HepG2 (cell line): ENCODE results near the gene RHOBTB3. TPM values are rescaled to one million over a fixed set of nuclear protein-coding genes. Genes with fewer than 3 reads are reported as not detected.
"Not testable (repeated sequence)": the region's sequence is repeated elsewhere in the genome, so short reads cannot be mapped to it uniquely, and the experiment has no call there.

Experiments used
- ATAC-seq: fragments of 200-7000 bp; cut with Tn5 transposase; 3 replicates; pipeline ENCODE4 v1.9.1; 2020; ENCODE audit warnings: mild to moderate bottlenecking, moderate library complexity
- BruUV-seq: library from RNA; stranded (reverse); fragments of 400-500 nt; replicated peaks from 2 replicates; lab custom pipeline; 2021; lab: Mats Ljungman, UMichigan
- CTCF ChIA-PET: fragments of 300-600 bp; formaldehyde crosslinking; extraction: SDS; loops from one replicate; lab custom pipeline; 2021; ENCODE audit warnings: low total read pairs, inconsistent platforms, low intra/inter-chr PET ratio; lab: Yijun Ruan, JAX
- POLR2A ChIA-PET: fragments of 350-600 bp; sonication (Branson Sonifier 250); formaldehyde crosslinking; loops from one replicate; lab custom pipeline; 2020; ENCODE audit warnings: antibody characterized with exemption, inconsistent platforms; lab: Yijun Ruan, JAX
- DNase-seq: peaks from one replicate; pipeline ENCODE4 v3.0.0-alpha.2; 2015; ENCODE audit warnings: low spot score
- FAIRE-seq: peaks from 3 replicates; lab custom pipeline; 2011; peaks lifted over from hg19 to GRCh38; lab: Jason Lieb, UNC
- H2AFZ ChIP-seq: one replicate; pipeline ENCODE4 v1.6.1; 2011; ENCODE audit warnings: low read length, inconsistent platforms
- H3K27ac ChIP-seq: fragments of 300-600 bp; 3 replicates; pipeline ENCODE4 v1.8.0; 2011; ENCODE audit warnings: mixed run types, mild to moderate bottlenecking, mixed read lengths, low read length, inconsistent platforms; ENCODE audit not compliant: insufficient read depth; ENCODE audit errors: extremely low read length
- H3K27me3 ChIP-seq, 2 experiments: fragments of 200-600 bp in 1 of 2; 2 replicates in 1 of 2; 3 replicates in 1 of 2; pipeline versions ENCODE4 v1.6.0 to v1.8.0; 2011; ENCODE audit warnings: low read length in 2 of 2, mild to moderate bottlenecking in 2 of 2, moderate library complexity in 2 of 2, inconsistent platforms in 1 of 2; ENCODE audit not compliant: insufficient read depth in 2 of 2, control insufficient read depth in 1 of 2
- H3K36me3 ChIP-seq, 2 experiments: fragments of 200-600 bp in 1 of 2; replicated peaks in 1 of 2; 2 replicates in 1 of 2; 3 replicates in 1 of 2; pipeline versions ENCODE4 v1.5.1 to v1.8.0; 2011; ENCODE audit warnings: low read length in 2 of 2, inconsistent platforms in 1 of 2; ENCODE audit not compliant: insufficient read depth in 2 of 2, control insufficient read depth in 1 of 2
- H3K4me1 ChIP-seq: 2 replicates; pipeline ENCODE4 v1.5.1; 2012; ENCODE audit warnings: low read length, inconsistent platforms; ENCODE audit not compliant: insufficient read depth
- H3K4me2 ChIP-seq: 2 replicates; pipeline ENCODE4 v1.6.0; 2011; ENCODE audit warnings: low read depth, low read length, inconsistent platforms
- H3K4me3 ChIP-seq, 3 experiments: fragments of 200-600 bp in 1 of 3; sonication (generic), shearing (Covaris generic) in 1 of 3; replicated peaks in 1 of 3; 2 replicates each; pipeline ENCODE4 v1.5.1; 2011 to 2016; ENCODE audit warnings: low read length in 3 of 3, inconsistent platforms in 2 of 3, low read depth in 2 of 3, mild to moderate bottlenecking in 2 of 3, control low read depth in 1 of 3, mixed read lengths in 1 of 3; ENCODE audit not compliant: insufficient read depth in 1 of 3
- H3K79me2 ChIP-seq: one replicate; pipeline ENCODE4 v1.6.1; 2011; ENCODE audit warnings: low read length, inconsistent platforms; ENCODE audit not compliant: insufficient read depth
- H3K9ac ChIP-seq: 2 replicates; pipeline ENCODE4 v1.6.0; 2011; ENCODE audit warnings: mild to moderate bottlenecking, low read depth, low read length, inconsistent platforms; ENCODE audit not compliant: insufficient read depth
- H3K9me3 ChIP-seq: 2 replicates; pipeline ENCODE4 v1.5.1; 2012; ENCODE audit warnings: mild to moderate bottlenecking, low read length
- H4K20me1 ChIP-seq: 2 replicates; pipeline ENCODE4 v1.6.0; 2011; ENCODE audit warnings: inconsistent platforms, mild to moderate bottlenecking, low read length, moderate library complexity; ENCODE audit not compliant: insufficient read depth
- AGO2 ChIP-seq: fragments of 200-400 bp; formaldehyde crosslinking; optimal IDR thresholded peaks from 2 replicates; pipeline ENCODE3; 2017; ENCODE audit warnings: mild to moderate bottlenecking, low read depth, low read length, moderate library complexity
- HOXD1 ChIP-seq: sonication (generic); formaldehyde crosslinking; IDR thresholded peaks from 2 replicates; pipeline ENCODE4 v1.5.0; 2020; ENCODE audit warnings: missing genetic modification reagents
- JUNB ChIP-seq: sonication (generic); formaldehyde crosslinking; IDR thresholded peaks from 2 replicates; pipeline ENCODE4 v1.8.0; 2022; ENCODE audit warnings: missing genetic modification reagents, mild to moderate bottlenecking, borderline replicate concordance
- KMT2A ChIP-seq: sonication (generic); formaldehyde crosslinking; IDR thresholded peaks from 2 replicates; pipeline ENCODE4 v1.4.0; 2020; ENCODE audit warnings: missing genetic modification reagents
- PRDM15 ChIP-seq: sonication (generic); formaldehyde crosslinking; IDR thresholded peaks from 2 replicates; pipeline ENCODE4 v1.4.0; 2020; ENCODE audit warnings: missing genetic modification reagents
- RFX1 ChIP-seq: fragments of 450-650 bp; IDR thresholded peaks from 2 replicates; pipeline ENCODE4 v1.6.1; 2017
- SAP130 ChIP-seq: IDR thresholded peaks from 2 replicates; pipeline ENCODE4 v1.6.1; 2016; ENCODE audit warnings: low read depth
- TARDBP ChIP-seq: sonication (generic); formaldehyde crosslinking; IDR thresholded peaks from 2 replicates; pipeline ENCODE4 v1.8.0; 2022; ENCODE audit warnings: mild to moderate bottlenecking, missing genetic modification reagents
- TOPORS ChIP-seq: sonication (generic); formaldehyde crosslinking; IDR thresholded peaks from 2 replicates; pipeline ENCODE4 v1.8.0; 2023; ENCODE audit warnings: mild to moderate bottlenecking, missing genetic modification reagents
- ZBTB7A ChIP-seq: sonication (generic); formaldehyde crosslinking; IDR thresholded peaks from 2 replicates; pipeline ENCODE4 v1.8.0; 2022; ENCODE audit warnings: mild to moderate bottlenecking, missing genetic modification reagents
- ZNF460 ChIP-seq: sonication (generic); formaldehyde crosslinking; IDR thresholded peaks from 2 replicates; pipeline ENCODE4 v1.5.1; 2020; ENCODE audit warnings: missing genetic modification reagents, mild to moderate bottlenecking, borderline replicate concordance
- ZNF468 ChIP-seq: sonication (generic); formaldehyde crosslinking; IDR thresholded peaks from 2 replicates; pipeline ENCODE4 v1.8.0; 2022; ENCODE audit warnings: mild to moderate bottlenecking, moderate library complexity, missing genetic modification reagents
- ZNF788 ChIP-seq: sonication (generic); formaldehyde crosslinking; IDR thresholded peaks from 2 replicates; pipeline ENCODE4 v1.5.0; 2020; ENCODE audit warnings: mild to moderate bottlenecking, missing genetic modification reagents, borderline replicate concordance
- WGBS: methylation state at CpG from one replicate; pipeline ENCODE4 v1.1.6; 2017; ENCODE audit warnings: low lambda C conversion rate; 5-methylcytosine and 5-hydroxymethylcytosine counted together
- in situ Hi-C: cut with HindIII; loops from 2 replicates; pipeline ENCODE4 v1.10.0; 2017; ENCODE audit warnings: low pct_unique_long_range_greater_than_20kb; ENCODE audit not compliant: extremely low pct_ligation_motif_present
- intact Hi-C: fragments of 100-400 bp; cut with micrococcal nuclease; formaldehyde crosslinking; loops from one replicate; pipeline ENCODE4 v1.10.0; 2022; ENCODE audit not compliant: unreplicated experiment
- polyA plus RNA-seq, 8 experiments: library from polyadenylated mRNA; depleted of rRNA in 3 of 8; stranded (reverse) in 7 of 8; unstranded in 1 of 8; fragments of >200 nt; fragmentation: Illumina TruSeq in 4 of 8; extraction: Trizol in 4 of 8; gene quantifications; 2 replicates each; pipeline versions ENCODE4 v1.2.1 to v1.2.3, GENCODE V29; 2011 to 2016; ENCODE audit warnings: low read depth in 4 of 8, missing spikeins in 1 of 8, mixed read lengths in 1 of 8; ENCODE audit not compliant: insufficient read depth in 1 of 8
- total RNA-seq, 5 experiments: library from RNA; depleted of rRNA; stranded (reverse); fragments of >200 nt; fragmentation: Illumina TruSeq; extraction: Trizol; gene quantifications; 2 replicates each; pipeline ENCODE4 v1.2.3, GENCODE V29; 2016; ENCODE audit warnings: low read depth in 1 of 5

Gene RHOBTB3
- total and polyA plus RNA-seq, 2 of the 13 experiments (the other 11 are each of a cell fraction or from before 2014, with no cell fraction given): 31.6 to 35.4 TPM

GRCh38 chr5:95704150-95704549, 27.0 kb upstream of the RHOBTB3 start:
- Histone ChIP-seq H3K4me1 (peaks cover 8% of the 10 kb centered on the region; the same call in 1 of the 2 replicates), H2AFZ (no peak overlapping the region), H3K4me2 (no peak overlapping the region), H3K27ac (no peak overlapping the region), H3K79me2 (no peaks in the 10 kb centered on the region), H3K9ac (no peak overlapping the region), H3K27me3 (no peaks in the 10 kb centered on the region), H4K20me1 (no peaks in the 10 kb centered on the region), H3K4me3 (no peak overlapping the region), H3K9me3 (no peaks in the 10 kb centered on the region), H3K36me3 (no peaks in the 10 kb centered on the region)
- intact Hi-C loops (no loop called here), in situ Hi-C loops (no loop called here)
- DNase-seq (no peak), FAIRE-seq (no peak), ATAC-seq (no peak)
- ChIA-PET CTCF (no interaction called here), POLR2A (no interaction called here)
- no peak for TF ChIP-seq KMT2A (CRISPR knock-in tag)
- TF ChIP-seq HOXD1 (CRISPR knock-in tag): no peak
- no peak for TF ChIP-seq TOPORS (CRISPR knock-in tag)
- no peak for TF ChIP-seq JUNB (CRISPR knock-in tag)
- TF ChIP-seq ZNF460: no peak
- TF ChIP-seq RFX1: no peak
- no peak for TF ChIP-seq ZNF468 (CRISPR knock-in tag)
- no peak for TF ChIP-seq ZBTB7A (CRISPR knock-in tag)
- no peak for TF ChIP-seq AGO2
- no peak for TF ChIP-seq TARDBP
- no peak for TF ChIP-seq ZNF788 (CRISPR knock-in tag)
- TF ChIP-seq PRDM15: no peak
- TF ChIP-seq SAP130 (CRISPR knock-in tag): no peak
- no TSS peak for BruUV-seq
- WGBS: 0% methylated on average over 1 of the region's 1 CpG

GRCh38 chr5:95706196-95706595, 24.9 kb upstream of the RHOBTB3 start:
- intact Hi-C loops, H3K9ac ChIP-seq, FAIRE-seq, H2AFZ ChIP-seq, H3K36me3 ChIP-seq, H3K27ac ChIP-seq, CTCF ChIA-PET, in situ Hi-C loops, BruUV-seq, H3K4me3 ChIP-seq, H3K4me2 ChIP-seq, POLR2A ChIA-PET, H3K9me3 ChIP-seq, H4K20me1 ChIP-seq, H3K79me2 ChIP-seq, DNase-seq, H3K27me3 ChIP-seq, ATAC-seq: not testable (repeated sequence)
- H3K4me1 ChIP-seq: peaks cover 24% of the 10 kb centered on the region
- WGBS: 75% methylated on average over 5 of the region's 5 CpGs
